ENCODE results near the gene TMEM178A.

The TMEM178A gene

GRCh38 chr2:39682066-39682692, 16.5 kb downstream of the TMEM178A start:
- DNase-seq: no peak

GRCh38 chr2:39683022-39683699, 17.4 kb downstream of the TMEM178A start:
- DNase-seq: no peak

- no peak for DNase-seq
Measured at GRCh38 chr2:39684464-39684863, 18.7 kb downstream of the TMEM178A start.

- no peak for DNase-seq
Measured at GRCh38 chr2:39685126-39685525, 19.4 kb downstream of the TMEM178A start.

GRCh38 chr2:39686456-39686855, 20.7 kb downstream of the TMEM178A start:
- DNase-seq: no peak

- DNase-seq: no peak
Measured at GRCh38 chr2:39688181-39688580, 22.5 kb downstream of the TMEM178A start.

- DNase-seq: no peak
Measured at GRCh38 chr2:39689272-39689841, 23.6 kb downstream of the TMEM178A start.

GRCh38 chr2:39689876-39690275, 24.2 kb downstream of the TMEM178A start:
- no peak for DNase-seq

GRCh38 chr2:39693245-39693644, 27.5 kb downstream of the TMEM178A start:
- no peak for DNase-seq

GRCh38 chr2:39696101-39696553, 30.4 kb downstream of the TMEM178A start:
- no peak for DNase-seq

- DNase-seq: no peak
Measured at GRCh38 chr2:39696838-39697237, 31.1 kb downstream of the TMEM178A start.

GRCh38 chr2:39697454-39697853, 31.7 kb downstream of the TMEM178A start:
- no peak for DNase-seq

GRCh38 chr2:39701137-39701536, 35.4 kb downstream of the TMEM178A start:
- DNase-seq: no peak

- DNase-seq: no peak
Measured at GRCh38 chr2:39703181-39703872, 37.6 kb downstream of the TMEM178A start.

- no peak for DNase-seq
Measured at GRCh38 chr2:39704540-39704939, 38.8 kb downstream of the TMEM178A start.

GRCh38 chr2:39705638-39706037, 39.9 kb downstream of the TMEM178A start:
- no peak for DNase-seq

GRCh38 chr2:39706312-39706711, 40.6 kb downstream of the TMEM178A start:
- no peak for DNase-seq

- DNase-seq: no peak
Measured at GRCh38 chr2:39706945-39707344, 41.2 kb downstream of the TMEM178A start.

- no peak for DNase-seq
Measured at GRCh38 chr2:39708003-39708402, 42.3 kb downstream of the TMEM178A start.

GRCh38 chr2:39710807-39711206, 45.1 kb downstream of the TMEM178A start:
- DNase-seq: no peak

- DNase-seq: no peak
Measured at GRCh38 chr2:39712953-39713352, 47.2 kb downstream of the TMEM178A start.

- DNase-seq: no peak
Measured at GRCh38 chr2:39715095-39715494, 49.4 kb downstream of the TMEM178A start.

GRCh38 chr2:39715822-39716221, 50.1 kb downstream of the TMEM178A start:
- no peak for DNase-seq

GRCh38 chr2:39717067-39717466, 51.4 kb downstream of the TMEM178A start:
- no peak for DNase-seq

All from CD4-positive, alpha-beta T cell treated with Interferon gamma for 1 hour (primary cell).